Hematopoietic multipotent progenitor cell treated with erythropoietin and hydrocortisone succinate and interleukin-3 and kit ligand, for 8 days (in vitro differentiated cells): Measurements from ENCODE around the gene FAU.
A peak's percentile ranks its signal among the peaks of the same experiment; 100 is the strongest.

Source experiments
- DNase-seq: peaks from one replicate; pipeline ENCODE4 v3.0.0-alpha.2; 2015

FAU gene

DNA sequence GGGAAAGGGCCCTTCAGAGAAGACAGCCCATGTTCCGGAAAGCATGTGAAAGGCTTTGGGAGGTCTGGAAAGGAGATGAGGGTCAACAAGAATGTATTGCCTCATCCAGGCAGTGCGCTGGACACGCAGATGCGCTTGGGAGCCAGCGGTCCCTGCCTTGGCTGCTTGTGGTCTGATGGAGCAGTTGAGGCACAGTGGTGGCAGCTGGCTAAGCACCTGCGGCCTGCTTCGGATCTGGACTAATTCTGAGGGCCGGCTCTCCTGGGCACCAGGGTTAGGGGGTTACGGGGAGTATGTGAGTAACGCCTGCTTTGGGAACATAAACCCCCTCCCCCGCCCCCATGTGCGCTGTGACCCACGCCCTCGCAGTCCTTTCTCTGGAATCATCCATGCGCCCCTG lies 14.9 kb downstream of the FAU start:
- DNase-seq: no peak

GRCh38 chr11:65104628-65105027 lies 17.3 kb downstream of the FAU start:
- DNase-seq: no peak

DNA sequence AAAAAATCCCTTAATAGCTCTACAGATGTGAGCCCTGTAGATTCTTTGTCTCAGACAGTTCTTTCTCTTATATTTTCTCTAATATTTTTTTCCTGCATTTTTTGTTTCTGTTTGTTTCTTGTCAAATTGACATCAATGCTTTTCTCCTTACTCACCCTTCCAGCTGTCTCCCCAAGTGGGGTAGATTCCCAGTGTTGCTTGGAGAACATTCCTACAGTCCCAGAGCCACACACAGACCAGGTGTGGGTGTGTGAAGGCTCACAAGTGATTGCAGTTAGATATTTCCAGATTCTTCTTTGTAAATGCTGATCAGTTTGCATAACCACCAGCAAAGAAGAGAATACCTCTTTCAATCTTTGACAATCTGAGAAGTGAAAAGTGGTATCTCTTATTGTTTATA lies 18.5 kb downstream of the FAU start:
- DNase-seq: no peak

GRCh38 chr11:65102142-65103095 lies 19.5 kb downstream of the FAU start:
- no peak for DNase-seq

- DNase-seq: no peak
Observed at GRCh38 chr11:65100674-65101350, 21.1 kb downstream of the FAU start.

GRCh38 chr11:65096926-65097325 lies 25.0 kb downstream of the FAU start:
- no peak for DNase-seq

- peak; percentile 94 for DNase-seq
Observed at GRCh38 chr11:65095974-65096806, 25.7 kb downstream of the FAU start, which contains the start of gene VPS51. TSS of gene VPS51 (plus strand) at chr11:65096214. CDS start at chr11:65096251, 37 bp downstream.

DNA sequence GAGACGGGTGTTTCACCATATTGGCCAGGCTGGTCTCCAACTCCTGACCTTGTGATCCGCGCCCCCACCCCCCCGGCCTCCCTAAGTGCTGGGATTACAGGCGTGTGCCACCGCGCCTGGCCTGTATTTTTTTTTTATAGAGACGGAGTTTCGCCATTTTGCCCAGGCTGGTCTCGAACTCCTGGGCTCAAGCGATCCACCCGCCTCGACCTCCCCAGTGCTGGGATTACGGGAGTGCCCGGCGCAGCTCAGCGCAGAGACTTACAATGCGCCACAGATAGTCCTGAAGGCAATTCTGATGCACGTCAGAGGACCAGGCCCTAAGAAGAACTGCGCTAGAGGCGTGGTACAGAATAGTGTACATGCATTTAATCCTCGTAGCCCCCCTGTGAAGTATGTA lies 26.5 kb downstream of the FAU start:
- no peak for DNase-seq

- DNase-seq: no peak
Observed at GRCh38 chr11:65090628-65091027, 31.3 kb downstream of the FAU start.

DNA sequence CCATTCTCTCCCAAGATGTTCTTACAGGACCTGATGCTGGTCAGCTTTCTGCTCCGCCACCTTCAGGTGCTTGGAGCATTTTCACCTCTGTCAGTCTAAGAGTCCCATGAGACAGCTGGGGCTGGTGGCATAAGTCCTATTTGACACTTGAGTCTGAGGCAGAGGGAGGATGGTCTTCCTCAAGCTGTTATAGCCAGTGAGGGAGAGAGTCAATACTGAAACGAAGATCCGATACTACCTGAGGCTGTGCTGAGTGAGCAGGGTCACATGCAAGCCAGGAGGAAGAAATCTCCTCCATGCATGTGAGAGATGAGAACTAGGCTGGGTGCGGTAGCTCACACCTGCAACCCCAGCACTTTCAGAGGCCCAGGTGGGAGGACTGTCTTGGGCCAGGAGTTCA lies 32.3 kb downstream of the FAU start:
- DNase-seq: no peak

- DNase-seq: no peak
Observed at GRCh38 chr11:65087827-65088226, 34.1 kb downstream of the FAU start.

DNA sequence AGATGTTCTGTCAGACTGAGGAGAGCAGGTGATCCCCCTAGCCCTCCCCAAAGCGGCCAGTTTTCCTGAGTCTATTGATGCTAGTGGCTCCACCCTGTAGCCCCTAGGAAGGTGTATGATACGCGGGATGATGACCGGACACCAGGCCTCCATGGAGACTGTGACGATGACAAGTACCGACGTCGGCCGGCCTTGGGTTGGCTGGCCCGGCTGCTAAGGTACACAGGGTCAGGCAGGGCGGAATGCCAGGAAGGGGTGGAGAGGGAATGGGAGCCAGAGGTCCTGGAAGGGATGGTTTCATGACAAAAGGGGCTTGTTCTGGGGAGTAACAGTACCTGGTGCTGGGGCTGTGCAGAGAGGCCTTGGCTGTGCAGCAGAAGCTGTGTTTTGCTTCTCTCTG lies 34.7 kb downstream of the FAU start:
- DNase-seq: no peak

- DNase-seq: no peak
Observed at GRCh38 chr11:65086809-65087208, 35.1 kb downstream of the FAU start.

DNA sequence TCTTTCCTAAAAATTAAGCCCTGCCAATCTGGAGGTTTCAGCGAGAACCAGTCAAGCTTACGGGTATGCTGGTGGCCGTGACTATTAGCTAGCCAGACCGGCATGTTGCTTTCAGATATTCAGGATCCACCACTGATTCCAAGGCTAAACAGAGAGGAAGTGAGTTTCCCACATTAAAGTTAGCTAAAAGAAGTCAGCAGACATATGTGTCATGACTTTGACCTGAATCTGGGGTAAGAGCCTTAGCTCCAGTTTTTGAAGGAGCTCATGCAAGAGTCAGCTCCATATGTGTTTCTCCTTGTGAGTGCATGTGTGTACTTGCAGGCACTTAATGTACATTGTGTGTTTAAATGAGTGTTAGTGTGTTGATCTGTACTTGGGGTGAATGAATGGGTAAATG lies 36.5 kb downstream of the FAU start:
- DNase-seq: no peak

GRCh38 chr11:65084598-65085375 lies 37.1 kb downstream of the FAU start:
- no peak for DNase-seq

GRCh38 chr11:65083834-65084597 lies 37.9 kb downstream of the FAU start, which contains the start of the genes CDCA5 and ZFPL1:
TSS of gene CDCA5 (minus strand) at chr11:65084040. CDS start at chr11:65083978, 62 bp downstream.
TSS of gene ZFPL1 (plus strand) at chr11:65084222. CDS start at chr11:65084699, 477 bp downstream.
- DNase-seq: peak; percentile 94

GRCh38 chr11:65083134-65083833 lies 38.6 kb downstream of the FAU start:
- DNase-seq: peak; percentile 15

DNA sequence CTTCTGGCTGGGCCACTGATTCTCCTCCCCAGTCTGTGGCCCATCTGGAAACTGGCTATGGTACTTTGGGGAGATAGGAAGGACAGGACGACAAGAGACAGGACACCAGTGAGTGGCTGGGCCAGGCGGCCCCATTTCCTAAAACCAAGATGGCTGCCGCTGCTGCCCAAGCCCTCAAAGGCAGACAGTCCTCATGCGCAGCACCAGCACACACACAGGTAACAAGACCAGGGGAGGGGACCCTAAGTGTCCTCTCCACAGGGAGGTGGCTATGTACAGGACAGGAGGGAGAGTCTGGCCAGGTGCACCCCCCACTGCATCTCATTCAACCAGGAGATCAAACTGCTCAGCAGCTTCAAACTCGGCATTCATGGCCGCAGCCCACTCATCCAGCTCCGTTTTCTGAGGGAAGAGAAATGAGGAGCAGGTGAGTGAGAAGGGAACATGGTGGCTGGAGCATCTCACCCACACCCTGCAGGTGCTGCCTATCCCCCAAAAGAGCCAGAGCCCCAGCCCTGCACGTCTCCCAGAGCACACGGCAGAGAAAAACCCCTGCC lies 43.1 kb downstream of the FAU start:
- no peak for DNase-seq

- DNase-seq: peak; percentile 60
Observed at GRCh38 chr11:65078151-65078550, 43.8 kb downstream of the FAU start.

DNA sequence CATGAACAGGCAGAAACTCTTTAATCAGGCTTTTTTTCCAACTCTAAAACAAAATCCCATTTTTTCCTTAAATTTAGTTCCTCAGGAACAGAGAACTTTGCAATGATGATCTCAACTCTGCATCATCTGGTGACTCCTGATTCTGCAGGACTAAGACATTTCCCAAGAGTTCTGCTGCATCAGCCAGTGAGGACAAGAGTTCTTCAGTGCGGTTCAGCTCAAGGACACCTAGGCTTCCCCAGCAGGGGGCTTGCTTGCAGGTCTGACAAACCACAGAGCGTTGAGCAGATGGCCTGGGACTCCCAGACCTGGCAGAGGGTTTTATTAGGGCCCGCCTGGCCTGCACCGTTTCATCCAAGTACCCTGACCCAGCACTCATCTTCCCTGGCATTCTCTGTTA lies 44.5 kb downstream of the FAU start:
- DNase-seq: no peak

DNA sequence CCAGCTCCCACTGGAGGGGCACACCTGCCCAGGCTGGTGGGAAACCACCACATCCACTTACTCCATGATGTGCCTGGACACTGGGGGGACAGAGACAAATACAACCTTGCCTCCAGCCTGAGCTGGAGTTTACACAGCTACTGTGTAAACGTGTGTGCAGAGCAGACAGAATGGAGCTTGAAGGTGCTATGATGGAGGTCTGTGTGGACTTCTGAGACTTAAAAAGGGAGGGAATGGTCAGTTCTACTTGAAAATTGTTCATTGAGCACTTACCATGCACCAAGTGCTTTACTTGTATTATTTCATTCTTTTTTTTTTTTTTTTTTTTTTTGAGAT lies 49.3 kb downstream of the FAU start:
- no peak for DNase-seq
